ENCODE results near the gene MYO7B.

Gene MYO7B

GRCh38 chr2:127535422-127535901, at the start of gene MYO7B:
TSS of gene MYO7B (plus strand) at chr2:127535683. CDS start at chr2:127559723, 24,040 bp downstream.
- no peak for DNase-seq

GRCh38 chr2:127485694-127486071, 49.8 kb upstream of the MYO7B start:
- DNase-seq = no peak

GRCh38 chr2:127486247-127487058, 49.0 kb upstream of the MYO7B start:
- DNase-seq = no peak

- DNase-seq = no peak
These were observed 45.2 kb upstream of the MYO7B start for GRCh38 chr2:127490283-127490682.

GRCh38 chr2:127498386-127498785, 37.1 kb upstream of the MYO7B start:
- DNase-seq = no peak

- no peak for DNase-seq
These were observed 32.0 kb upstream of the MYO7B start for GRCh38 chr2:127503491-127503890.

GRCh38 chr2:127504552-127505430, 30.7 kb upstream of the MYO7B start:
- no peak for DNase-seq

- DNase-seq = no peak
These were observed 29.0 kb upstream of the MYO7B start for GRCh38 chr2:127506510-127506909.

- DNase-seq = no peak
These were observed 27.4 kb upstream of the MYO7B start for GRCh38 chr2:127508023-127508630.

- DNase-seq = peak; percentile 56
These were observed 26.9 kb upstream of the MYO7B start for GRCh38 chr2:127508631-127509034.

GRCh38 chr2:127510073-127510472, 25.4 kb upstream of the MYO7B start:
- DNase-seq = no peak

GRCh38 chr2:127511090-127511695, 24.3 kb upstream of the MYO7B start:
- DNase-seq = no peak

- no peak for DNase-seq
These were observed 23.6 kb upstream of the MYO7B start for GRCh38 chr2:127511917-127512316.

GRCh38 chr2:127512362-127512761, 23.1 kb upstream of the MYO7B start:
- DNase-seq = no peak

GRCh38 chr2:127514076-127514475, 21.4 kb upstream of the MYO7B start:
- no peak for DNase-seq

- no peak for DNase-seq
These were observed 21.0 kb upstream of the MYO7B start for GRCh38 chr2:127514485-127514884.

- no peak for DNase-seq
These were observed 20.0 kb upstream of the MYO7B start for GRCh38 chr2:127515383-127515915.

- DNase-seq = no peak
These were observed 19.3 kb upstream of the MYO7B start for GRCh38 chr2:127516041-127516762.

GRCh38 chr2:127517465-127517864, 18.0 kb upstream of the MYO7B start:
- DNase-seq = no peak

GRCh38 chr2:127520424-127520823, 15.1 kb upstream of the MYO7B start:
- DNase-seq = no peak

- DNase-seq = no peak
These were observed 12.1 kb upstream of the MYO7B start for GRCh38 chr2:127523269-127523939.

Measured in SIG-M5 (cell line).